GM18909 (cell line): ENCODE results near the gene ZC2HC1B.

Experiments
- ATAC-seq: cut with Tn5 transposase; IDR thresholded peaks from one replicate; pipeline ENCODE4 v1.9.1; 2021; ENCODE audit warnings: mild to moderate bottlenecking; ENCODE audit not compliant: unreplicated experiment, poor library complexity

Gene ZC2HC1B

DNA sequence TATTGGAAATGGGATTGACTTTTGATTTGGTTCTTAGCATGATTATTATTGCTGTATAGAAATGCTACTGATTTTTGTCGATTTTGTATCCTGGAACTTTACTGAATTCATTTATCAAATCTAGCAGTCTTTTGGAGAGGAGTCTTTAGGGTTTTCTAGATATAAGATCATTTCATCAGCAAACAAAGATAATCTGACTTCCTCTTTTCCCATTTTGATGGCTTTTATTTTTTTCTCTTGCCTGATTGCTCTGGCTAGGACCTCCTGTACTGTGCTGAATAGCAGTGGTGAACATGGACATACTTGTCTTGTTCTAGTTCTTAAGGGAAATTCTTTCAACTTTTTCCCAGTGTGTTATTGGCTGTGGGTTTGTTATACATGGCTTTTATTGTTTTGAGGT is 64.6 kb downstream of the ZC2HC1B start:
- no peak for ATAC-seq

DNA sequence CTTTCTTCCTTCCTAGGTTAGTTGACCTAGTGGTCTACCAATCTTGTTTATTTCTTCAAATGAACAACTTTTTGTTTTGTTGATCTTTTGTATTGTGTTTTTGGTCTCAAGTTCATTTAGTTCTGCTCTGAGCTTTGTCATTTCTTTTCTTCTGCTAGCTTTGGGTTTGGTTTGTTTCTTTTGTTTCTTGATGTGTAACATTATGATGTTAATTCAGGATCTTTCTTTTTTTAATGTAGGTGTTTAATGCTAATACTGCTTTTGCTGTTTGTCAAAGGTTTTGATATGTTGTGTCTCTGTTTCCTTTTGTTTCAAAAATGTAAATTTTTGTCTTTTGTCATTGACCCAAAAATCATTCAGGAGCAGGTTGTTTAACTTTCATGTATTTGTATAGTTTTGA is 65.7 kb downstream of the ZC2HC1B start:
- ATAC-seq: no peak

DNA sequence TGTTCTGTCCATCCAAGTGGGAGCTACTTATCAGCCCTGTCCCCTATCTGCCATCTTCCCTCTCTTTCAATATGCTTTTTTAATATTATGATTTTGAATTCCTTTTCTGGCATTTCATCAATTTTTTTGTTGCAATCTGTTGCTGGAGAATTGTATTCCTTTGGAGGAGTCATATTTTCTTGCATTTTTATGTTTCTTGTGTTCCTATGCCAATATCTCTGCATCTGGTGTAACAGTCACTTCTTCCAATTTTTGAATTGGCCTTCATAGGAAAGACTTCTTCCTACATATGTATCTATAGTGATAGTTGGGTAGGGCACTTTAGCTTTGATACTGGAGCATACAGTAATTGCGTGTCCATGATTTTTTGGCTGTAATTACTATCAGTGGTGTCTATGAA is 70.1 kb downstream of the ZC2HC1B start:
- no peak for ATAC-seq

DNA sequence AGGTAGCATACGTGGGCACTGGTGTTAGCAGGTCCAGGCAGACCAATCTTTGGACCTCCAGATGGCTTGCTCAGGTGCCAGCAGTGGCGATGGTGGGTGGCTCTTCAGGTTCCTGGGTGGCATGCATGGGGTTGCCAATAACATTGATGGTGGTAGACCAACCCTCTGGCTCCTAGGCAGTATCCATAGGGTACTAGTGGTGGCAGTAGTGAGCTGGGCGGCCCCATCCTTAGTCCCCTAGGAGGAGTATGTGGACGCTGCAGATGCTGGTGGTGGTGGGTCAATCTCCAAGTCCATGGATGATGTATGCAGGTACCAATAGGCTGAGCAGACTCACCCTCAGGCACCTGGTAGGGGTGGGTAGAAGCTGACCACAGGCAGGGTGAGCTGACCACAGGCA is 70.6 kb downstream of the ZC2HC1B start:
- no peak for ATAC-seq

DNA sequence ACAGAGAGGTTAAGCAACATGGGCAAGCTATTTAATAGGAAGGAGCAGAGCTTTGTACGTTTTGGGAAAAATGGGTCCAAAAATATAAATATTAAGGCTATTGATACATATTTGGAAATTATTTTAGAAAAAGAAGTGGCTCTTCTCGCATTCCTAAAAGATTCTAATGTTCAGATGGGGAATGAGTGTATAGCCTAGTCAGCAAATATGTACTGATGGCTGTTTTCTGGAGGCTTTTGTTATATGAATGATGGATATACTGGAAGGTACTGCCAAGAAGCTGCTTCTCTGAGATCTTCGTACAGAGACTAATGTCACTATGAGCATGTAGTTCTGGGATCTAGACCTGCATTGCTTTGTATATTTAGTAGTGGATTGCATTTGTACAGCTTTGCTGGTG is 72.1 kb downstream of the ZC2HC1B start:
- no peak for ATAC-seq

DNA sequence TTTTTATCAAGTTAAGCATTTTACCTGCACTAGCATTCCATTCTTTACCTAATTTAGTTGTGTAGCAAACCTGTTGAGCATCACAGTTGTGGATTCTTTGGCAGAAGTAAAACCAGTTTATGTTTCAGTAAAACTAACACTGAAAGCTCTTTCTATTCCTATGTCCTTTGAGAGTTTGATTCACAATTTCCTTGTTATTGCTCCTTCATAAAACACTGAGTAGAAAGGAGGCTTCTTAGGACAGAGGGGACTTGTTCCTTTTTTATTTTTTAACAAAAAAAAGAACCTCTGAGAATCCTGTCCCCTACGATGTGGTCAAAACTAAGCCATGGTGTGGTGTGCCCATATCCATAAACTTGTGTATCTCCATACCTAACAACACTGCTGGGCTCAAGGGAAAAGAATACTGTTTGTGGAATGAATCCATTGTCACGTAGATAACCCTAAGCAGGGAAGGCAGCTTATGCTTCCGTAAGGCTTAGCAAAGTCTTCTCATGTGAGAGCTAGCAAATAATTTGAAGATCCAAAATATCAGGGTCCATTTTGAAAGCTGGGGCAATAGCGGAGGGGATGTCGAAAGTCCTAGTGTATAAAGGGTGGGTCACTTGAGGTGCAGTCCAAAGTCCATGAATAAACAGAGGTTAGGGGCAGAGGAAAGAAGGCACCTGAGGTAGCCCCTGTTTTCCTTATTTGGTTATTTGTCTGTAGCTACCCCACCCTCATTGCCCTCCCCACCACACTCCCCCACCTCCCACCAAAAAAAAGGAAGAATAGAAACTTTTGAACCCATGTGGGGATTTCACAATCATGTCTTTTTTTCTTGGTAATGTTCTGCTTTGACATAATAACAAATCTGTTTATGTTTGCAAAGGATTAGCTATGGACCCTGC is 72.7 kb downstream of the ZC2HC1B start:
- no peak for ATAC-seq

DNA sequence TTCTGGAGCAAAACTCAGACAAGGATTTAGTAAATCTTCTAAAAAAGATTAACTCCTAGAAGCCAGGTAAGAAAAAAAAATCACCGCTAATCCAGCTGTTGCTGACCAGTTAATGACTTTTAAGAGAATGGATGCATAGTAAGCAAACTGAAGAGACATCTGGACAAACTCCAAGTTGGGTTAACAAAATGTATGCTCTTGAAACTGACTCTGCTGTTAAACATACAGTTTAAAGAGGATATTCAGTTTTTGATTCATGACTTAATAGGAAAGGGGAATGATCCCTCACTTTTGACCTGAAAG is 73.3 kb downstream of the ZC2HC1B start:
- no peak for ATAC-seq

DNA sequence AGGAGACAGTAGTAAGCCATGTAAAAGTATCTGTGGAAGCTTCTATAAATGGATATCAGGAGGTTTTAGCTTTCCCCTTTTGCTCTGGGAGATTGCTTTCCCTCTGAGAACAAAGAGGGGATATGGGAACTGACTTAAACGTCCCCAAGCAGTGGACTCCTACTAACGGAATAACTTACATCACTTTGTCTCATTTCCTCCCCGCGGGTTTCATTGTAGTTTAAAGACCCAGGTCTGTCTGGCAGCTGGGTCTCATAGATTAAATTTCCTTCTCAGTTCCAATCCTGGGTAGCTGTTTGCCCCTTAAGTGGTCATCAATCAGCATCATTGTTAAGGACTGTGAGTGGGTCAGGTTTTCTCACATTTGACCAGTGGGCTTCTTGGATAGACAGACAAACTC is 75.1 kb downstream of the ZC2HC1B start:
- no peak for ATAC-seq

DNA sequence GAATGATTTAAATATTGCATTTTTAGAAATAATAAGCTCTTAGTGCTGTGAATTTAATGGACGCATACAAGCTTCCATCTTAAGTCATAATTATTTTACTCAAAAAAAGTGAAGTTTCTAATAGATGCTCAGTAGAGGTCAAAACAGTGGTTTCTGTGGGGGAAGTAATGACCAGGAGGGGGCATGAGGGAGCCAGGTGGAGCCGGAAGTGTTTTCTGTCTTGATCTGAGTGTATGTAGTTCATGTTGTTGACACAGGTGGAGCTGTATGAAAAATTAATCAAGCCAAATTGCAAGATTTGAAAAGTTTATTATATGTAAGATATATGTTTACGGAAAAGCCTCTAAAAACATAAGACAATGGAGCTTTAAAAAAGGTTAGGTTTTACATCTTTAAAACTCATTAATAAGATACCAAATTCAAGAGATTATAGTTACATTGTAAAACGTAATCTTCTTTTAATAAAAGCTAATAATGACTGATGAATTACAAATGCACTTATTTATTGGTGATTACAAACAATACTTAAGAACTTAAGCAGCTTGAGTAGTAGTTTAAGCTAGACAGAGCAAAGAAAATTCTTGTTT is 75.8 kb downstream of the ZC2HC1B start:
- peak; percentile 99 for ATAC-seq

DNA sequence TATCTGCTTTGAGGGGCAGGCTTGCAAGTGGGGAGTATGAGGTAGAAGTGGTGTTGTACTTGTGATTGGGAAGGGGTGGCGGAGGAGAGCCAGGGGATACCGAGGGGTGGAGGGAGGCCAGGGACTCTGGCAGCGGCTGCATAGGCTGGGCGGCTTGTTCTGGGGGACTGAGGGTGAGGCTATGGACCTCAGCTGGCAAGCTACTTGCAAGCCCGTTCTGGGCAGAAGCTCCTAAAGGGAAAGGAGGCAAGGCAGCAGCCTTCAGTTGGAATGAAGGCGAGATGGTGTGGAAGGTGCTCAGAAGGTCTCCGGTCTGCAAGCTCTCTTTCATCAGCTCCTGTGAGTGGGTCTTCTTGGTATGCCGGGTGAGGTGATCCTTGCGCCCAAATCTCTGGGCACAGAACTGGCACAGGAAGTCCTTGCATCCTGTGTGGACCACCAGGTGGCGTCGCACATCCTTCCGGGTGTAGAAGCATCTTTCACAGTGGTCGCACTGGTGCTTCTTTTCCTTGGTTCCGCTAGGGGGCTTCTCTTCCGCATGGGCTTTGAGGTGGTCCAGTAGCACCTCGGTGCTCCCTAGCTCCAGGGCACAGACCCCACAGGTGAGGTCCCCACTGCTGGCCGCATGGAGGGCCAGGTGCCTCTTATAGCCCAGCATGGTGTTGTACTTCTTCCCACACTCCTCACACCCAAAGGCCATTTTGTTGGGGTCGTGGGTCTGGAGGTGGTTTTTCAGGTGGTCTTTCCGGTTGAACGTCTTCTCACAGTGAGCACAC is 77.8 kb downstream of the ZC2HC1B start:
- peak; percentile 60 for ATAC-seq

DNA sequence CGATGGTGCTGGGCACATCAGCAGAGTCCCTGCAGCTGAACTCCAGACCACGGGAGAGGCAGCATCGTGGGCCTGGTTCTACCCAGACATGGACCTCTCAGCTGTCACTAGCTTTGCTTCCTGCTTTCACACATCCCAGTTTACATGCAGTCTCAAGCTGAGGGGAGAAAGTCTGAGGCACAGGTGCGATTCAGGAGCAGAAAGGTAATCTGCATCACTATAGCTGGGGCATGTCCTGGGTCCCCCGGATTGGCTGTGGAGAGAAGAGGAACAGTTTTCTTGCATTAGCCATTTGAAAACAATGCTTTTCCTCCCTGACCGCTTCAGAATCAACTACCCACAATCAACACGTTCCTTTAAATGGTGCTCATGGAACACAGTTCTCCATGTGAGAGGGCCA is 83.9 kb downstream of the ZC2HC1B start:
- ATAC-seq: no peak

DNA sequence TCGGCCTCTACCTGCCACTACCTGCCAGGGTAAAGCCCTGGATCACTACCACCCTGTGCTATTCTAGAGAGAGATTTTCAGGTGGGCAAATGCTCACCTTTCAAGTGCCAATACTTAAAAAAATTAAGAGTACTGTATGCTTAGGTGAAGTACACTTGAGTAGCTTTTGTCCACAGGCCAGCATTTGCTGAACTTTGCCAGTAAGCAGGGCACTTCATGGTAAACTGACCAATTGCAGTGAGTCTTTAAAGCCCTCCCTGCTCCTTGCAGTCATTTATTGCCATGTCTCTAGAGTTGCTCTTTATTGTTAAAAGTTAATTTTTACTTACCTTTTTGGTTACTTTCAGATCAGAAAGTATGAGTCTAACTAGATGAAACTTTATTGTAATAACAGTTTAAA is 85.3 kb downstream of the ZC2HC1B start:
- ATAC-seq: no peak

DNA sequence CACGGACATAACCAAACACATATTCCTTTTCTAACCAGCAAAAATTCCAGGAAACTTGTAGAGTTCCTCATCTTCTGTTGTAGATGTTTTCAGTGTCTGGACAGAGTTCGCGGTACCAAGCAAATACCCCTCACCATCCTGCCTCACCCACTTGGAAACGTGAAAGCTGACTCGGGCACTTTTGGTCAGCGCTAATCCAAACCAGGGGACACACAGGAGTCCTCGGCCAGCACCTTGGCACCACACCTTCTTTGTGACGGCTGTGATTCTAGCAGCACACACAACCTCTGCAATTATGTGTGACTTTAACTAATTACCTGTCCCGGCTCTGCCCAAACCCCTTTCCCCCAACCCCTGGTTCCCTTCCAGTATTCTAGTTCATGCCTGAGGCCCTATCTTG is 85.7 kb downstream of the ZC2HC1B start:
- ATAC-seq: no peak

DNA sequence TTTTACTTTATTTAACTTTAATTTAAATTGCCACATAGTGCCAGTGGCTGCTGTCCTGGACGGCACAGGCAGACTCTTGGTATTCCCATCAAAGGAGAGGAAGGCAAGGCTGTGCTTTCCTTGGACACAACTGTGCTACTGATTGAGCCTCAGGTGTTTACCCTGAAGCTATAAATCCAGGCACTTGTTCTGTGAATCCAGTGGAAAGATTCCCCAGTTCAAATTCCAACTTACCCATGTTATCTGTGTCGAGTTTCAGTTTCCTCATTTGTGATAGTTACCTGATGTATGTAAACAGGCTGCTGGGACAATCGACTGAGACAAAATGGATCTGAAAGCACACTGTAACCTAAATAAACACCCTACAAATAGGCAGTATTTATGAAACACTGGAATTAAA is 86.6 kb downstream of the ZC2HC1B start:
- ATAC-seq: no peak

DNA sequence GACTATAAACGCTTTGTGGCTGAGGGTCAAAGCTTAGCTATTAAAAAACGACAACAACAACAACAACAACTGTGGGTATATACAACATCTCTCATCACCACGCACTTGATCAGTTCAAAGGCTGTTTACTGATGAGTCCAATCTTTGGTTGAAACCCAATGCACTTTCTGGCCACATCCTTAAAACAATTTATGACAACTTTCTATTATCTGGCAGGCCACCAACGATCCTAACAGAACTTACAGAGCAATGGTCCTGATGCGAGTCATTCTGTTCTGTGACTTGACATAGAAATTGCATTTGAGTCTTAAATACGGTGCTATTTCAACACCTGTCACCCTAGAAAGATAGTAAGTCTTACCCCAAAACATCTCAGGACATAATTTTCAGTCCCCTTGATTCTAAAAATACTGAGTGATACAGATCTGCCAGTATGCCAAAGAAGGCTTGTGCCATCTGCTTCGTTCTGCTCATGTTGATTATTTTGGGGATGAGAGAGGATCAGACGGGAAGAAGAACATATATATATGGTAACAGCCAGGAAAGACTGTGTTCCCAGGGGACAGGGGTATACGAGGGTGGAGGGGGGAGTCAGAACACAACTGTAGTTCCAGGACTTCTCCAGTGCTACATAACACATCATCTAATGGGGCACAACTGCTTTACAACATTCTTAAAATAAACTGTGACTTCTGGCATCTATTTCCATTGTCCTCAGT is 87.9 kb downstream of the ZC2HC1B start:
- ATAC-seq: no peak

DNA sequence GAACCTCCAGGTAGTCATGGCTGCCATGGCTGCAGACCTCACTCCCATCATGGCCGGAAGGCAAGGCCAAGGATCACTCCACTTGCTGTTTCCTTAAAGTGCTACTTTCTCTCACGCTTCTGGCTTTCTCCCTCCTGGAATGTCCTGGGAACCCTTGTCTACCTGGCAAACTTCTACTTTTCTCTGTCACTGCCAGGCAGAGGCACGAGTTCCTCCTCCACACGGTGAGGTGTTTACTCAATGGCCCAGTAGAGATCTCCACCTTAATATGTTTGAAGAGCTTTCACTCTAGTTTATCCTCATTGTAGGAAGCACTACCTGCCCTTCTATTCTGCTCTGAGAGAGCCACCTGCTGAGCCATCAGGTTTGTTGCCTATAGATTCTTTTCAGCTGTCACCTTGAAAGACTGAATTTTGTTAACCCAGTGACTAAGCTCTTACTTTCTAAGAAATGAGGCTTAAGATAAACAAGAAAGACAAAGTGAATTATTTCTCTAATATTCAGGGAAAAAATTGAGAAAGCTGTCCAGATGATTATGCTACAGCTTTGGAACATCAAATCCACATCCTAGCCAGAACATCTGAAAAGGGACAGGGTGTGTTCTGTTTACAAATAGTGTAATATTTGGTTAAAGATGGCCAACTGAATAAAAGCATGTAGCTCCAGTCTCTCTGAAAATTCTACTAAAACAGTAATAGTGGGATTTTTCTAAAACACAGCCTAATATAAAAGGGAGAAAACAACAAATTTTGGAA is 88.8 kb downstream of the ZC2HC1B start:
- no peak for ATAC-seq

DNA sequence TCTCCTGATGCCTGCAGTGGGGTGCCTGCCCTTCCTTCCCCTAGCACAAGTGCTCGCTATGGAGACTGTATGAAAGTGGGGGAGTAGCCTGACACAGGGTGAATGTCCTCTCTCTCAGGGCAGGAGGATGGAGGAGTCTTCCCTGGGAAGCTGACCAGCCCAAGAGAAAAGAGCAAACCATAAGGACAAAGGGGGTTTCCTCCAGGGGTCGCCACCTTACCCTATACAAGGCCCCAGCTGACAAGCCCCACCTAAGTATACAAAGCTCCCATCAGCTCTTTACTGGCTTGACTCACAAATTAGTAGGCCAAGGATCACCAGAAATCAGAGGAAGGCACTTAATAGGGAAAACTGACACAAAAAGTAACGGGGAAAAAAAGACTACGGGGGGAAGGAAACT is 89.6 kb downstream of the ZC2HC1B start:
- no peak for ATAC-seq

DNA sequence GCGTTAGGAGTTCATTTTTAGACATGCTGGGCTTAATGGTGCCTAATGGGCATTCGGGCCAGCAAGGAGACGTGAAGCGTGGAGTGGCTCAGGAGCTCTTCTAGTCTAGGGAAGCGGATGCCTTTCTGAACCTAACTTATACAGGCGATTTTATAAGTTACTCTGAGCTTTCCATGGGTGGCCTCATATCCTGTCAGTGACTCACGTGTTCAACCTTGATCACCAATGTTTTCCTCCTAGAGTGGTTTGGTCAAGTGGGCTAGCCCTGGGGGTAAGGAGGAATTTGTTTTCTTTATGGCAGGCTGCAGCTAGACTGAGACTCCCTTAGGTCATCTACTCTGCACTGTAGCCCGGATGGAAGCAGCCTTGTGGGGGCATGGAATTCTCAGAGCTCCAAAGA is 91.7 kb downstream of the ZC2HC1B start:
- ATAC-seq: no peak

DNA sequence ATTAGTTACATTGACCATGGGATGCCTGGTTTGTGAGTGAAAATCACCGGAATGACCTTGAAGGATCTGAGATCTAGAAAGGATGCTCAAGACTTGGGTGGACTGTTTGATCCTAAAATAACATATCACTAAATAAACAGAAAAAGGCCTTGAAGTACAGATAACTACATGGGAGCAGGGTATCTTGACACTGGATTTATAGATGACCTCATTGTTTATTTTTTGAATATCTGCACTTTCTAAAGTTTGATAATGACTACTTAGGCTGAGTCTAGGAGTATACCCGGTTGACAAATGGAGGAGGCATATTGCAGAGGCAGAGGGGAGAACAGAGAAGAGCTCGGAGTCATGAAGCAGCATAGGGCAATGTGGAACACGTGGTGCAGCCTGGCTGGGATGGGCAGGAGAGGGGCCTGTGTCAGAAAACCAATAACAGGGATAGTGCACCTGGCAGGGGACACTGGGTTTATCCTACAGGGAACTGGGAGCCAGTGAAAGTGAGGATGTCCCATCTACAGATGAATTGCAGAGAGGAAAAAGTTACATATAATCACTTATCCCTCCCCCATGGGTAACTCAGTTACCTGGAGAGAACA is 93.5 kb downstream of the ZC2HC1B start:
- no peak for ATAC-seq
